ENCODE results near the gene MSANTD2.

DNA sequence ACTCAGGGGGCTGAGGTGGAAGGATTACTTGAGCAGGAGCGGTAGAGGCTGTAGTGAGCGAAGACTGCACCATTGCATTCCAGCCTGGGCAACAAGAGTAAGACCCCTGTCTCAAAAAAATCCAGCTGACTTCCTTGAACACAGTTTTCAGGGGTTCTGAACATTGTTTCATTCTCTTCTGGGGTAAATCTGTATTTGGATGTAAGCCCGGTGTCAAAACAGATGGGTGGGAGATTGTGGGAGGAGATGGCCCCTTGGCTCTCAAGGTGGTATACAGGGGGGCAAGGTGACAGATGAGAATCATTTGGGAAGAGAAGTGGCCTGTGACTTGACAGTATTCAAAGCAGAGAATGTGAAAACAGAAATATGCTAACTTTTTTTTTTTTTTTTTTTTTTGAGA, 42.9 kb downstream of the MSANTD2 start:
- TF ChIP-seq POLR2A (IDR thresholded peaks at IDR 0.05; ENCODE audit: low read length): no peak
- TF ChIP-seq GATA1 (IDR thresholded peaks at IDR 0.05; ENCODE audit: low read depth, low read length): no peak

Data from erythroblast (primary cell).